Liver (tissue), 3 donors: ENCODE results near the gene CCND1.

Experiments used
- GABPA ChIP-seq, 2 donors: IDR thresholded peaks in 1 of 2; conservative IDR thresholded peaks in 1 of 2; 2 replicates each; pipeline ENCODE4 v1.6.1; 2016; ENCODE audit warnings: antibody characterized with exemption in 2 of 2, mild to moderate bottlenecking in 1 of 2, moderate library complexity in 1 of 2
- NR2F2 ChIP-seq: IDR thresholded peaks from 2 replicates; pipeline ENCODE4 v1.6.1; 2016; ENCODE audit warnings: antibody characterized with exemption
- TF ChIP-seq, protein P1 (sequence below): fragments of 150-350 bp; IDR thresholded peaks from 2 replicates; pipeline ENCODE4 v1.5.1; 2017; ENCODE audit warnings: improper control_type of control experiment, low read depth, low read length; ENCODE audit not compliant: missing input control
- donor health status: healthy.
- donor health status: healthy.

DNA sequence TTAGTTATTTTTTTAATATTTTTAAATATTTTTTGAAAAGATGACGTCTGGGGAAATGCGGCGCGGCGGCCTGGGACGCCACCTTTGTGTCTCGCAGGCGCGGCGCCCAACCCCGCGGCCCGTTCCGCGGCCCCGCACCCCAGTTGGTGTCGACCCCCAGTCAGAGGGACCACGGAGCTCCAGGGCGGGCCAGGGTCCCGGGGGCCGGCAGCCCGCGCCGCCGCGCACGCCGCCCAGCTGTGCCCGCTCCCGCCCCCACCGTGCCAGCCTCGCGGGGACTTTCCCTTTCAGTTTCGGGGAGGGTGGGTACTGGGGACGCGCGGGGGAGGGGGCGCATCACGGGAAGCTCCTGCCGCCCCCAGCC lies 1.6 kb downstream of the CCND1 start:
- TF ChIP-seq NR2F2 (no peak), GABPA (IDR thresholded peaks at IDR 0.05 in 1 of 2, conservative IDR thresholded peaks at IDR 0.05 in 1 of 2) (no peak)
- TF ChIP-seq, protein P1, sequence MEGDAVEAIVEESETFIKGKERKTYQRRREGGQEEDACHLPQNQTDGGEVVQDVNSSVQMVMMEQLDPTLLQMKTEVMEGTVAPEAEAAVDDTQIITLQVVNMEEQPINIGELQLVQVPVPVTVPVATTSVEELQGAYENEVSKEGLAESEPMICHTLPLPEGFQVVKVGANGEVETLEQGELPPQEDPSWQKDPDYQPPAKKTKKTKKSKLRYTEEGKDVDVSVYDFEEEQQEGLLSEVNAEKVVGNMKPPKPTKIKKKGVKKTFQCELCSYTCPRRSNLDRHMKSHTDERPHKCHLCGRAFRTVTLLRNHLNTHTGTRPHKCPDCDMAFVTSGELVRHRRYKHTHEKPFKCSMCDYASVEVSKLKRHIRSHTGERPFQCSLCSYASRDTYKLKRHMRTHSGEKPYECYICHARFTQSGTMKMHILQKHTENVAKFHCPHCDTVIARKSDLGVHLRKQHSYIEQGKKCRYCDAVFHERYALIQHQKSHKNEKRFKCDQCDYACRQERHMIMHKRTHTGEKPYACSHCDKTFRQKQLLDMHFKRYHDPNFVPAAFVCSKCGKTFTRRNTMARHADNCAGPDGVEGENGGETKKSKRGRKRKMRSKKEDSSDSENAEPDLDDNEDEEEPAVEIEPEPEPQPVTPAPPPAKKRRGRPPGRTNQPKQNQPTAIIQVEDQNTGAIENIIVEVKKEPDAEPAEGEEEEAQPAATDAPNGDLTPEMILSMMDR, result no peak
